ENCODE results near the gene CSTF1.

GRCh38 chr20:56422076-56422823, 29.8 kb downstream of the CSTF1 start:
- TF ChIP-seq CTCF (IDR thresholded peaks at IDR 0.05 in 8 of 11, conservative IDR thresholded peaks at IDR 0.05 in 3 of 11) (no peak), POLR2AphosphoS5 (IDR thresholded peaks at IDR 0.05) (no peak)
